GM21423 (cell line): ENCODE data around the gene MARS1.
"Not testable (repeated sequence)": the region's sequence is repeated elsewhere in the genome, so short reads cannot be mapped to it uniquely, and the experiment has no call there.

Experiments
- ATAC-seq: cut with Tn5 transposase; IDR thresholded peaks from one replicate; pipeline ENCODE4 v1.9.1; 2021; ENCODE audit warnings: mild to moderate bottlenecking, moderate library complexity; ENCODE audit not compliant: unreplicated experiment

Gene MARS1

DNA sequence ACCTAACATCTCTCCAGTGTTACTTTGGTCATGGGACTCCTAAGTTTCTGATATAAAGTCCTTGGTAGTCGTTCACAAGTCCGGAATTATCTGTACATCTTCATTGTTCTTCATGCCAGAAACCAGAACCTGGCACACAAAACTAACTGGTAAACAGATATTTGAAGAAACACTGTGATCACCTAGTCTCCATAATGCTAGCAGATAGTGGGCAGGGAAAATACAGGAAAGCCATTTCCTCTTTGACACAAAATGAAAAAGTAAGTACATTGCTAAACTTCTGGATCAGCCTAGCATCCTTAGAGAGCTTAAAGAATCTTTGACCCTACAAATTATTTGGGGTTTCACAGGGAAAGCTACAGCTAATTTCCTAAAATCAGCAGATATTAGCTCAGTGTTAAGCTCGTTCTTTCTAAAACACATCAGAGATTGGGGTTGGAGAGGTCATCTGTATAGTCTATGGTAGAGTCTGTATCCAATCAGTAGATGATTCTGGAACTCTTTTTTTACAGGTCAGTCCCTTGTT lies 27.6 kb downstream of the MARS1 start:
- ATAC-seq = no peak

DNA sequence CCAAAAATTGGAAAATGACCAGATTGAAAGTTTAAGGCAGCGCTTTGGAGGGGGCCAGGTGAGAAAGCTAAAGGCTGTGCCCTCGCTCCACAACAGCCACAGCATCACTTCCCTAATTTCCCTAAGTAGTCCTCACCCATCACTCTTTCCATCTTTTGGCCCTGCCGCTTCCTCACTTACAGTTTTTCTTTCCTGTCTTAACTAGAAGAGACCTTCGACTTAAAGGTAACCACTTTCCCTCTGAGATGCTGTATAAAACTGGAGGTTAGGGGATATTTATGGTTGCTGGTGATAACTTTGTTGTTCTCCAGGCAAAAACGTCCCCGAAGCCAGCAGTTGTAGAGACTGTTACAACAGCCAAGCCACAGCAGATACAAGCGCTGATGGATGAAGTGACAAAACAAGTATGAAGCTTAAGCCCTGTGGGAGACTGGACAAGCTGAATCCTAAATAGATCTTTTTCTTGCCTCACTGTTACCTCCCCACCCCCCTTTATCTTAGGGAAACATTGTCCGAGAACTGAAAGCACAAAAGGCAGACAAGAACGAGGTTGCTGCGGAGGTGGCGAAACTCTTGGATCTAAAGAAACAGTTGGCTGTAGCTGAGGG lies 28.2 kb downstream of the MARS1 start:
- ATAC-seq = no peak

GRCh38 chr12:57516617-57517153 lies 28.8 kb downstream of the MARS1 start:
- ATAC-seq = no peak

DNA sequence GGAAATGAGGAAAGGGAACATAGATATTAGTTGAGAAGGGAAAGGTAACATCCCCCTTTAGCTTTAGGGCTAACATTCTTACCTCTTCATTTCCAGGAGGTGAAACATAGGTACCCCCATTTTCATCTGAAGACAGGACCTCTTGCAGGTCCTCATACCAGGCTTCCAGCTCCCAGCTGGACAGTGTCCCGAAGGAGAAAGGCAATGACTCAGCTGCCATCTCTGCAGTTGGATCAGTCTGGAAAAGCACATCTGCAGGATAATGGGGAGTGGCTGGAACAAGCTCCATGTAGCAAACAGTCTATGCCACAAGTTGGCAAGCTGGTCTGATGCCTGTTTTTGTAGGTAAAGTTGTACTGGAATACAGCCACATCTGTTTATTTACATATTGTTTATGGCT lies 29.3 kb downstream of the MARS1 start:
- no peak for ATAC-seq

GRCh38 chr12:57517718-57518117 lies 29.9 kb downstream of the MARS1 start:
- ATAC-seq = not testable (repeated sequence)

DNA sequence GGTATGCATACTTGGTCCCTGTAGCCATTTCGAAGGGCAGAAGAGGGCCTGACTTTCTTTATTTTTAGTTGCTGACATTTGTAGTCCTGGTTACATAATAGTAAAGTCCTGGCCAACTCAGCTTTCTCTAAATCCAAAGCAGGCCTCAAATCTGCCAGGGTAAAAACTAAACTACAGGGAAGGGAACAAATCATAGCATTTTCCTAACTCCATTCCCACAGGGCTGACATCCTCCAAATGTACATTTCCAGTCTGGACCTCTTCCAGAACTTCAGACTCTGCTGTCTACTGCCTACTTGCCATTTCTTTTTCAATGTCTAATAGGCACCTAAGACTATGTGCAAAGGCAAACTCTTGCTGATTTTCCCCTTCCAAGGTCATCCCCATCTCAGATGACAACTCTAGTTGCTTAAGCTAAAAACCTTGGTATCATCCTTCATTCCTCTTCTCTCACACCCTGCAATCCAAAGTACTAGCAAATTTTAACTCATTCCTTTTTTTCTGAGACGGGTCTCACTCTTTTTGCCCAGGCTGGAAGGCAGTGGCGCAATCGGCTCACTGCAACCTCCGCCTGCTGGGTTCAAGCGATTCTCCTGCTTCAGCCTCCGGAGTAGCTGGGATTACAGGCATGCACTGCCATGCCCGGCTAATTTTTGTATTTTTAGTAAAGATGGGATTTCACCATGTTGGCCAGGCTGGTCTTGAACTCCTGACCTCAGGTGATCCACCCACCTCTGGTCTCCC lies 30.5 kb downstream of the MARS1 start:
- ATAC-seq = no peak

DNA sequence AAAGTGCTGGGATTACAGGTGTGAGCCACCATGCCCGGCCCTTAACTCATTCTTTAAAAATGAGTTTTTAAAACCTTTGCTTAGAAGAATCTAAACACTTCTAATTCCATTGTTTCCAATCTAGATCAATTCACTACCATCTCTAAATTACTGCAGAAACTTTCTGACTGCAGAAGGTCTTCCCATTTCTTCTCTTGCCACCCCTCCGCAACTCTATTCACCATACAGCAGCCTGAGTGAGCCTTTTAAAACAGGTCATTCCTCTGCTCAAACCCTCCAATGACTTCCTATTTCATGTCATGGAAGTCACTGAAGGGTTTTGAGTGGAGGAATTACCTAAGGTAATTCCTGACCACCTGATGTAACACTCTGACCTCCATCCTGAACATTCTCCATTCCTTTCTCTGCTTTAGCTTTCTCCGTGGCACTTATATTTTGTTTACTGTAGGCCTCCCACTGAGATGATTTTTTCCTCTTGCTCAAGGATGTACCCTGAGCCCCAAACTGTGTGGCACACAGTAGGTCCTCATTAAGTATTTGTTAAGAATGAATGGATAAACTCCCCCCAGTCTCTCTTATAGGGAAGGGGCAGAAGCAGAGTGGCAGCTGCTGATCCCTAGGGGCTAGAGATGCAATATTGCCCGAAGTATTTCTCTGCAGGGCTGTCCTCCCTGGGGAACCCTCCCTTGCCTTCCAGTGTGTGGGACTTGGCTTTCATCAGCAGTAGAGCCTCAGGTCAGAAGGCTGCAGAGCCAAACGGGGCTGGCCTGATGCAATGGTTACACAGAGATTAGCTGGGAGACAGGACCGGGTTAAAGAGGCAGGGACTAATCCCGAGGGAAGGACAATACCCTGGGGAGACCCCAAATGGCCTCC lies 31.3 kb downstream of the MARS1 start:
- ATAC-seq = no peak

DNA sequence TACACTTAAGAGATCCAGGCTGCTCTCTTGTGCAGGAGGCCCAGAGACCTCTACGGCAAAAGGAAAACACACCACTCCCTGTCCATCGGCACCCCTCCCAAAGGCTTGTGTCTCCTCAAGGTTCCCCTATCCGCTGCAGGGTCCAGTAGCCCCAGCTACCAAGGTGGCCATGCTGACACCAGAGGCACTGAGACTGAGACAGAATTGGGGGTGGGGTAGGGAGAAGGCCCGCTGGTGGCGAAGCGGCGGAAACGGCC lies 31.9 kb downstream of the MARS1 start:
- ATAC-seq = no peak

DNA sequence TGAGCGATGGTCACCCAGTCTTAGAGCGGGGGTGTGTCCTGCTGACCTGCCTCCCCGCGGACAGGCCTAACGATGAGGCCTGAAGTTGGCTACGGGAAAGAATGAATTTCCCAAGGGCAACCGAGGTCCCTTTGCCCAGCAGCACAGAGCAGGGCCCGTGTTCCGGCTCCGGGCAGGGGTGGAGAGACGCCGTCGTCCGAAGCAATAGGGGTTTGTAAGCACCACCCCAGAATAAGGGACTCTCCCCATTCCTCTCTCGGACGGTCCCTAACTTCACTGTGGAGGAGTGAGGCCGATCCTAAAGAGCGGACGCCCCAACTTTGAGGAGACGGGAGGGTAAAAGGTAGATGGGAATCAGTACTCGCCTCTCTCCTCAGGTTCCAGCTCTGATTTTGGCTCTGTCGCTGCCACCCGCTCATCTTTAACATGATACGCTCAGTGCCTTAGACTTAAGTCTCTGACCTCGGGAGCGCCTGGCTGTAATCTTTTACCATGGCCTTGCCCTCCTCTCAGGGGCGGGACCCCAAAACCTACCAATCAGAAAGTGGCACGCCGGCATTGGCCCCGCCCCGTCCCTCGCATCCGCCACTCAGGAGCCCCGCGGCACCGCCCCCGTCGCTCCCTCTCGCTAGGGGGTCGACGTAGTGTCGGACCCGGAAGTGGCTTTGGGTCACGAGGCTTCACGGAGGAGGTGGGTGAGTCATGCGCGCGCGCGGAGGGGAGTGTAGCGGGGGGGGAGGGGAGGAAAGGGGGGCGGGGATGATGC lies 32.4 kb downstream of the MARS1 start, which contains the start of gene DDIT3:
TSS of gene DDIT3 (minus strand) at position 462 of the 766 bp plus-strand sequence. CDS start 3,108 bp downstream, outside the sequence.
- ATAC-seq = peak; percentile 66

DNA sequence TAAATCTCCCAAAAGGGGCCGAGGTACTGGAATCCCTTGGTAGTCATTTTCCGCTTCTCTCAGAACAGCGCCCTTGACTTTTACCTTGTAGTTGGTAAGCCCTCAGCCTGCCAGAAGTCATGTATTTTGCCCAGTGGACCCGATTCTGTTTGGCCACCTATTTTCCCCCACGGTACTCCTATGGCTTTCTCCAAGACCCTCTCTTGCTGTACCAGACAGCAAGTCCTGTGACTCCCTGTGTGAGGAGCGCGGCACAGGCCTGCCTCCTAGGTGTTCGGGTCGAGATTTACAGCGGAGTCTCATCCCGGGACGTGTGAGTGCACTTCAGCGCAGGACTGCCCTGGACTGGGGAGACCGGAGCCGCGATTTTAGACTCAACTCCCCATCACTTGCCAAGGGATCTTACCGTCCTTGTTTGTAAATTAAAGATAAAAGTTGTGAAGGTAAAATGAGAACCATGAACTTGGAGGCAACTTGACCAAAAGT lies 33.7 kb downstream of the MARS1 start:
- ATAC-seq = no peak

DNA sequence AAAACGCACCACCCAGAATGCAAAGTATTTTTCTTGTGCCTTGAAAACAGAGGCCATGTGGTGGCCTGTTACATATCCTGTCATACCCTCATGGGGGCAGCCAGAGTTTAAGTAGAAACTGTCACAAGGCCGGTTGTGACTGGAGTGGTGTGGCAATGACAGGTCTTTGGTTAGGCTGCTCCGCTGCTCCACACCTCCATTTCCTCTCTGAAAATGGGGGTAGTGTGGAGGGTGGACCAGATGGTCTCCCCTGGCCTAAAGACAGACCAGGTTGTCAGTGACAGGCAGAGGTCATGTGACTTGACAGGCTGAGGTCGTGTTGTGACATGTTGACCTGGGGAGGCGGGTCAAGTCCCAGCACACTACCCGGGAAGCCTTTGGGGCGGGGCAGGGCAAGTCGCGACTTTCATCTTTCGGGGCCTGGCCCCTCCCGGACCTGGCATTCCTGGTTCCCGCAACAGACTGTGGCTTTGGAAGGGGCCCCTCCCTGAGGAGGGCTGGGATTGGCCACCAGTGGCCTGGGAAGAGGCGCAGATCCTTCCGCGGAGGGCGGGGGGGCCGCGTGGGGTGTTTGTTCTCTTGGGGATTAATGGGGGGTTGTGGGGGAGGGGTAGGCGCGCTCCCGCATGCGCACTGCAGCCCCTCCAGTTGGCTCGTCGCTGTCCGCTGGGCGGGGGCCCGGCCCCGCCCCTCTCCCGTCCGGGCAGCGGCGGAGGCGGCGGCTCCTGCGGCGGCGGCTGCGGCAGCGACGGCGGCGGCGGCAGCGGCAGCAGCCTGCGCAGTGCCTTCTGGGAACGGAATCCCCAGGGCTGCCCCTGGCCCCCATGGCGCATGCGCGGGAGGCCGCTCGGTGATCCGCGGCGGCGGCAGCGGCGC lies 34.4 kb downstream of the MARS1 start, which contains the start of gene MBD6:
TSS of gene MBD6 (plus strand) at position 814 of the 876 bp plus-strand sequence. CDS start 1,480 bp downstream, outside the sequence.
- peak; percentile 35 for ATAC-seq

DNA sequence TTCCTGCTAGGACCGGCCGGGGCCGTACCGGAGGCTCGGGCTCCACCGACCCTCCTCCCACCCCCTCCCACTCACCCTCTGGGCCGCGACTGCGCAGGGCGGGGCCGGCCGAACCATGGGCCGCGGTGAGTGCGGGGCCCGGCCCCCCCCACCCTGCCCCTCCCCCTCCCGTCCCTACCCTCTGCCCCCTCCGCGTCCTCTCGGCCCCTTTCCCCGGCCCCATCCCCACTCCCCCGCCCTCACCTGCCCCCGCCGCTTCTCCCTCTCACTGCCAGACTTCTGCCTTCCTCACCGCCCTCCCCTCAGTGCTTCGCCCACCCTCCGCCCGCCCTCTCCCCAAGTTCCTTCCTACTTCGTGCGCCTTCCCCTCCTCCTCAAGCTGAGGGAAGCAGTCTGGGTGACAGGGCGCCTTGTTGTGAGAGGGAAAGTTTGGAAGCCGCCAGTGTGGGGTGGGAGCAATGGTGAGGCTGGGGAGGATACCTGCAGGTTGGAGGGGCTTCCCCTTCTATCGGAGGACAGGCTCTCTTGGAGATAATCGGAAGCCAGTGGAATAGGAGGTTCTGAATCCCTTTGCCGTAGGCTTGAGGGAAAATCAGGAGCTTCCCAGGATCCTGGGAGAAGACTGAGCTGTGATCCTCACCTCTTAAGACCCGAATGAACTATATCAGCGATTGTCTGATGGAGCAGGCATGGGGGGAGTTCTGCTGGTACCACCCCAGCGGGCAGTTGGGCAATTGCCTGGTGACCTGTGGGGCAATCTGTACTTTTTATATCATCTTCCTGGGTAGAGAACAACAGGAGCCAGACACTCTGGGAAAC lies 35.2 kb downstream of the MARS1 start:
- ATAC-seq = no peak

- ATAC-seq = no peak
Measured at GRCh38 chr12:57523706-57524614, 36.1 kb downstream of the MARS1 start.

GRCh38 chr12:57524814-57525614 lies 37.1 kb downstream of the MARS1 start:
- no peak for ATAC-seq

- ATAC-seq = no peak
Measured at GRCh38 chr12:57525615-57526383, 37.9 kb downstream of the MARS1 start.
